ENCODE data around the gene ADARB1.
"Not testable (repeated sequence)": the region's sequence is repeated elsewhere in the genome, so short reads cannot be mapped to it uniquely, and the experiment has no call there.

ADARB1 gene

DNA sequence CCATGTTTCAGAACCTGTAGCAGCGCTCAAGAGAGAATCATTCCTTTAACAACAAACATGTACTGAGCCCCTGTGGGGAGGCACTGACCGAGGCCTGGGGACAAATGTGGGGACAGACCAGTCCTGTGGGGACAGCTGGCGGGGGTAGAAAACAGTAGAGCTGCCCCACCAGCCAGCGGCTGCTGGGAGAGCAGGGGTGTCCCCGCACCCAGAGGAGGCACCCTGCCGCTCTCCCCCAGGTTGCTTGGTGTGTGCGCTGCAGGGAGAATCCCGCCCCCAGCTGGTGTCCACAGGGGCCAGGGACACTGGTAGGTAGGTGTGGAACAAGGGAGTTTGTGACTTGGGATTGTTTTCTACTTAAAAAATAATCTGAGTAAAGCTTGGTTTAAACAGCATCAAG is 62.1 kb downstream of the ADARB1 start:
- no peak overlapping the region for H3K4me3 ChIP-seq (ENCODE audit: low read depth, low read length)
- H3K36me3 ChIP-seq, result no peaks in the 10 kb centered on the region
- 0 out of 2 replicates have a peak, but pooled peaks cover 2% of the 10 kb centered on the region for H3K4me1 ChIP-seq
- H3K9me3 ChIP-seq, result no peaks in the 10 kb centered on the region
- DNase-seq, result no peak
- TF ChIP-seq, protein P1, sequence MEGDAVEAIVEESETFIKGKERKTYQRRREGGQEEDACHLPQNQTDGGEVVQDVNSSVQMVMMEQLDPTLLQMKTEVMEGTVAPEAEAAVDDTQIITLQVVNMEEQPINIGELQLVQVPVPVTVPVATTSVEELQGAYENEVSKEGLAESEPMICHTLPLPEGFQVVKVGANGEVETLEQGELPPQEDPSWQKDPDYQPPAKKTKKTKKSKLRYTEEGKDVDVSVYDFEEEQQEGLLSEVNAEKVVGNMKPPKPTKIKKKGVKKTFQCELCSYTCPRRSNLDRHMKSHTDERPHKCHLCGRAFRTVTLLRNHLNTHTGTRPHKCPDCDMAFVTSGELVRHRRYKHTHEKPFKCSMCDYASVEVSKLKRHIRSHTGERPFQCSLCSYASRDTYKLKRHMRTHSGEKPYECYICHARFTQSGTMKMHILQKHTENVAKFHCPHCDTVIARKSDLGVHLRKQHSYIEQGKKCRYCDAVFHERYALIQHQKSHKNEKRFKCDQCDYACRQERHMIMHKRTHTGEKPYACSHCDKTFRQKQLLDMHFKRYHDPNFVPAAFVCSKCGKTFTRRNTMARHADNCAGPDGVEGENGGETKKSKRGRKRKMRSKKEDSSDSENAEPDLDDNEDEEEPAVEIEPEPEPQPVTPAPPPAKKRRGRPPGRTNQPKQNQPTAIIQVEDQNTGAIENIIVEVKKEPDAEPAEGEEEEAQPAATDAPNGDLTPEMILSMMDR (IDR thresholded peaks at IDR 0.05; ENCODE audit: low read depth, low read length), result no peak
- no peaks in the 10 kb centered on the region for H3K27me3 ChIP-seq

DNA sequence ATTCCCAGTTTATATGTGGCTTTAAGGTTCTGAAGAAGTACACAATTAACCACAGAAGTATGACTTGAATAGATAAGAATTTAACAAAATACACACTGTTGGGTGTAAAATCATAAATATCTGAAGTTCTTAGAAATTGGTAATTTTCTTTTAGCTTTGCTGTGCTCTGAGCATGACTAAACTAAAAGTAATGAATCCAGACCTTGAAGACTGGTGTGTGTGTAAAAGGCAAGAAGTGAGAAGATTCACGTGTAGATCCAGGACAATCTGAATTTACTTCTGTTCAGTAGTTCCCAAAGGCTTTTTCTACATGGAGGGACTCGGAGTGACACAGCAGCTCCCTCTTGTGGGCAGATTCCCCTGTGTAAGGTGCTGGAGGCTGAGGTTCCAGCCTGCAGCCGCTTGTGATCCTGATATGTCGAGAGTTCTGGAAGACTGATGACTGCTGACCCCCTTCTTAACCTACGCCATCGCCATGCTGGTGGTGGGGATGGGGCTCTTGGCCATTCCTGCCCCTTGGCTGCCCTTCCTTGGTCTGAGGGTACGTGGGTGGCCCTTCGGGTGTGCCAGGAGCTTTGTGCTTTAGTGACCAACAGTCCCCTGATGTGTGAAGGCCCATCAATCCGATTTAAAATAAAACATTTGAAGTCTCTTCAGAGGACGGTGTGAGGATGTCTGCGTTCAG is 62.7 kb downstream of the ADARB1 start:
- Histone ChIP-seq H3K4me3 (ENCODE audit: low read depth, low read length) (no peak overlapping the region), H3K36me3 (no peaks in the 10 kb centered on the region), H3K9me3 (no peaks in the 10 kb centered on the region), H3K4me1 (peaks cover 3% of the 10 kb centered on the region; the same call in 1 of the 2 replicates), H3K27me3 (no peaks in the 10 kb centered on the region)
- DNase-seq, result peak; percentile 92
- TF ChIP-seq, protein P1 (IDR thresholded peaks at IDR 0.05; ENCODE audit: low read depth, low read length), result peak; percentile 98

DNA sequence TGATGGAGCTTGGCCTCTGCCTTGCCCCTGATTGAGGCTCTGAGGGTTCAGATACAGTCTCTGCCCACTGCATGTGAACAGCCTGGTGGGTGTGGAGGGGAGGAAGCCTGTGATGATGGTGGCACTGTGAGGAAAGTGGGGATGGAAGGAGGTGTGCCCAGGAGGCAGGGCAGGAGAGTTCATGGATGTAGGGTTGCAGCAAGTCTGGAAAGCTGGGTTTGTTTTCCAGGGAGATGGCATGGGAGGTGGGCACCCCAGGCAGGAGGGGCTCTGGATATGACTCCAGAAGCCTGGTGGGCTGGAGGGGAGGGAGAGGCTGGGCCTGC is 63.2 kb downstream of the ADARB1 start:
- Histone ChIP-seq H3K36me3 (no peaks in the 10 kb centered on the region), H3K4me1 (peaks cover 8% of the 10 kb centered on the region; the same call in 1 of the 2 replicates), H3K4me3 (ENCODE audit: low read depth, low read length) (no peak overlapping the region), H3K27me3 (no peaks in the 10 kb centered on the region), H3K9me3 (no peaks in the 10 kb centered on the region)
- TF ChIP-seq, protein P1 (IDR thresholded peaks at IDR 0.05; ENCODE audit: low read depth, low read length), result no peak
- no peak for DNase-seq

DNA sequence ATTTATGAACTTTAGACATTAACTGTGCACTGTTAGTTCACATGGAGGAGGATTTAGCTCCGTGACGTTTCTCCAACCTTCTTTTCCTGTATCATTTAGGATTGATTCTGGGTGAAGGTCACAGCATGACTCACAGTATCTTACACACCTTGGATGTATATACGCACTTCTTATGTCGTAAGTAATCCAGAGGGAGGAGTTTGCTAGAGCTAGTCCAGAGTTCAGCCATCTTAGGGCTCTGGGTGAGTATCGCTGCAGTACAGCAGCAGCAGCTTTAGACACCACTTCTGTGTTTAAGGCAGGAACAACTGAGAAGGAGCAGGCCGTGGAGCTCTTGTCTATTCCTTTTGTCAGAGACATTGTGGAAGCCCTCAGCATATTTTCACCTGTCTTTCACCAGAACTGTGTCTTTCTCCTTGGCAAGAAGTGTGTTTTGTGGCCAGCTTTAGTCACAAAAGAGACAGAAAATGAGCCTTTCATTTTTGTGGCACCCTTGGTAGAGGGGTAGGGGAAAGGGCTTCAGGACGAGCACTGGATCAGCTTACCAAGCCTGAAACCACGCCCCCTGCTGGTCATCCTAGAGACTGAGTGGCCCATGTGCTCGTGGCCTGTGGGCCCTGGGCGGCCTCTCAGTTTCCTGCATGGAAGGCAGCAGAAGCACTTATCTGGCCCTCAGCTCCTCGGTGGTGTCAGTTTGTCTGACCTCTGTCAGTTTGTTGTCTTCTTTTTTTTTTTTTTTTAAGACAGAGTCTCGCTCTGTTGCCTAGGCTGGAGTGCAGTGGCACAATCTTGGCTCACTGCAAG is 64.0 kb downstream of the ADARB1 start:
- TF ChIP-seq, protein P1 (IDR thresholded peaks at IDR 0.05; ENCODE audit: low read depth, low read length), result peak; percentile 87
- Histone ChIP-seq H3K27me3 (no peaks in the 10 kb centered on the region), H3K9me3 (no peaks in the 10 kb centered on the region), H3K4me1 (peaks cover 10% of the 10 kb centered on the region; the same call in 1 of the 2 replicates), H3K36me3 (no peaks in the 10 kb centered on the region), H3K4me3 (ENCODE audit: low read depth, low read length) (no peak overlapping the region)
- DNase-seq, result peak; percentile 82

DNA sequence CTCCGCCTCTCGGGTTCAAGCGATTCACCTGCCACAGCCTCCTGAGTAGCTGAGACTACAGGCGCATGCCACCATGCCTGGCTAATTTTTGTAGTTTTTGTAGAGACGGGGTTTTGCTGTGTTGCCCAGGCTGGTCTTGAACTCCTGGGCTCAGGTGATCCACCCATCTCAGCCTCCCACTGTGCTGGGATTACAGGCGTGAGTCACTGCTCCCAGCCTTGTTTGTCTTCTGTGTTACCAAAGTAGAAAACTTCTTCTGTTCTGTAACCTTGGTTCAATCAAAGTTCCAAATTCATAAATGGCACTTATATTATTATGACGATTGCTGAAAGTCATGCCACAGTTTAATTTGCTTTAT is 64.6 kb downstream of the ADARB1 start:
- not testable (repeated sequence) for DNase-seq; H3K27me3 ChIP-seq; H3K4me3 ChIP-seq (ENCODE audit: low read depth, low read length); H3K9me3 ChIP-seq; H3K36me3 ChIP-seq
- H3K4me1 ChIP-seq, result peaks cover 10% of the 10 kb centered on the region; the same call in 1 of the 2 replicates

DNA sequence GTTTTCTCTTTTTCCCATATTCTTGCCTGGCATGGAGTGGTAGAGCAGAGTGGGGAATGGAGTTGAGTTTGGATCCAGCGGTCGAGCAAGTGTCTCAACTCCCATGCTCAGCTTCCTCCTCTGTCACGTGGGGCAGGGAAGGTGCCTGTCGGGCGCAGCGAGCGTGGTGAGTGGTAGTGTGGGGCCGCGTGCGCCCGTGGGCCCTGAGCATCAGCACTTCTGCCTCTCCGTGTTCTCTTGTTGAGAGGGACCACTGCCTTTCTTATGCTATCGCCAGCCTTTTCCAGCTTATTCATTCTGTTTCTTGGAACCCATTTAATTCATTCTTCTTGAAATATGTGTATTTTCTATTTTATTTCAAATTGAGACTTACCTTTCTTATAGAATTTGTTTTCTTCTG is 65.1 kb downstream of the ADARB1 start:
- no peak for DNase-seq
- Histone ChIP-seq H3K9me3 (no peaks in the 10 kb centered on the region), H3K4me1 (peaks cover 10% of the 10 kb centered on the region; the same call in 1 of the 2 replicates), H3K36me3 (no peaks in the 10 kb centered on the region), H3K4me3 (ENCODE audit: low read depth, low read length) (no peak overlapping the region), H3K27me3 (no peaks in the 10 kb centered on the region)
- TF ChIP-seq, protein P1 (IDR thresholded peaks at IDR 0.05; ENCODE audit: low read depth, low read length), result no peak

All from BE2C (cell line).